Ectodermal cell (in vitro differentiated cells): ENCODE data around the gene KLHL13.

Source experiments
- H3K27ac ChIP-seq: 2 replicates; pipeline ENCODE4 v1.7.0; 2013; ENCODE audit warnings: mild to moderate bottlenecking, low read depth, low read length; ENCODE audit not compliant: insufficient read depth, poor library complexity, severe bottlenecking
- H3K27me3 ChIP-seq: 2 replicates; pipeline ENCODE4 v1.7.0; 2013; ENCODE audit warnings: mild to moderate bottlenecking, low read length; ENCODE audit not compliant: insufficient read depth, control insufficient read depth, poor library complexity, severe bottlenecking
- H3K36me3 ChIP-seq: one replicate; pipeline ENCODE4 v1.7.0; 2013; ENCODE audit warnings: low read length; ENCODE audit not compliant: control insufficient read depth, insufficient read depth
- H3K4me1 ChIP-seq: one replicate; pipeline ENCODE4 v1.7.0; 2013; ENCODE audit warnings: low read length; ENCODE audit not compliant: control insufficient read depth, insufficient read depth
- H3K4me3 ChIP-seq: 2 replicates; pipeline ENCODE4 v1.7.0; 2013; ENCODE audit warnings: low read depth, low read length, control low read depth; ENCODE audit not compliant: insufficient read depth
- H3K9me3 ChIP-seq: 2 replicates; pipeline ENCODE4 v1.7.0; 2013; ENCODE audit warnings: mild to moderate bottlenecking, low read length, moderate library complexity; ENCODE audit not compliant: control insufficient read depth
- WGBS, 2 experiments: methylation state at CpG; one replicate each; pipeline ENCODE4 v1.1.7; 2013; ENCODE audit warnings: missing lambda C conversion rate in 2 of 2; 5-methylcytosine and 5-hydroxymethylcytosine counted together

The KLHL13 gene

GRCh38 chrX:117919755-117920154 lies 196.9 kb downstream of the KLHL13 start:
- no peak overlapping the region for H3K27ac ChIP-seq
- WGBS, 2 experiments, result no CpG with 5 or more reads among the region's 1 CpG
- H3K27me3 ChIP-seq, result no peaks in the 10 kb centered on the region

DNA sequence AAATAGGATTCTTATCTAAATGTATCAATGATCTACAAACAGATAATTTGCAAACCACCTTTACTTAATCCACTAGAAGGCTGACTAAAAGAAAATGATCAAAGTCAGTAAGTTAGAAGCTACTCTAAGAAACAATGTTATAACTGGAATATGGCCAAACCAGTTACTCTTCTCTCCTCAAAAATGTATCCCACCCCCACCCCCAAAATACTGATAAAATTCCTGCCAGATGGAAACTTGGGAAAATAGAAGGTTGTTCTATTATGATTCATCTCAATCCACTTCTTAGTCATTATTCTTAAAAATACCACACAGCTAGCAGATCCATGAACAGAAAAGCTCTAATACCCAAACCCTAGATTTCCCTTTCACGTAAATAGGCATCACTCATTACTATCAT lies 206.4 kb downstream of the KLHL13 start:
- no peaks in the 10 kb centered on the region for H3K27me3 ChIP-seq
- H3K4me1 ChIP-seq, result no peaks in the 10 kb centered on the region
- no CpG with 5 or more reads among the region's 1 CpG for WGBS, 2 experiments
- no peak overlapping the region for H3K27ac ChIP-seq
- no peak overlapping the region for H3K4me3 ChIP-seq
- H3K9me3 ChIP-seq, result no peaks in the 10 kb centered on the region
- no peaks in the 10 kb centered on the region for H3K36me3 ChIP-seq

More at GRCh38 chrX:117919755-117920154, 196.9 kb downstream of the KLHL13 start:
- Histone ChIP-seq H3K4me1 (no peaks in the 10 kb centered on the region), H3K9me3 (no peaks in the 10 kb centered on the region), H3K36me3 (no peaks in the 10 kb centered on the region), H3K4me3 (no peak overlapping the region)

- no peaks in the 10 kb centered on the region for H3K36me3 ChIP-seq
- 88 to 100% methylated on average over 1 of the region's 1 CpG for WGBS, 2 experiments
- H3K9me3 ChIP-seq, result no peaks in the 10 kb centered on the region
- H3K4me1 ChIP-seq, result no peaks in the 10 kb centered on the region
- no peak overlapping the region for H3K27ac ChIP-seq
- H3K4me3 ChIP-seq, result no peak overlapping the region
- H3K27me3 ChIP-seq, result no peaks in the 10 kb centered on the region
Measured at GRCh38 chrX:117898226-117898625, 218.4 kb downstream of the KLHL13 start.

DNA sequence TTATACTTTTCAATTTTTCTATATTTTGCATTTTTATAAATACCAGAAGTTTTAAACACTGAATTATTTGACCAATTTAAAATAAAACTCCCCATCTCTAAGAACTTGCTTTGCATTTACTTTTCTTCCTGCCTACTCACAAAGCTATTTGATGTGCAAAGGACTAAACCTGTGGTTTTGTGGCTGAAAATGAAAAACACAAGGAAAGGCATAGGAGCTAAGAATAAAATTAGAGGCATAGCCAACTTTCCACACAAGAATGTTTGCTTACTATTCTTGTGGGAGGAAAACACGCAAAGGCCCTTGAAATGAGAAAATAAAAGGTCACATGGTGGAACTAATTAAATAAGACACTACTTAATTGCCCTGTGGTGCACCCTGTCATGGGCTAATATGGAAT lies 221.2 kb downstream of the KLHL13 start:
- WGBS, 2 experiments, result 100% methylated on average over 1 of the region's 1 CpG; no CpG with 5 or more reads in 1 of the 2 experiments
- no peaks in the 10 kb centered on the region for H3K9me3 ChIP-seq
- H3K36me3 ChIP-seq, result no peaks in the 10 kb centered on the region
- no peaks in the 10 kb centered on the region for H3K4me1 ChIP-seq
- no peak overlapping the region for H3K27ac ChIP-seq
- no peaks in the 10 kb centered on the region for H3K27me3 ChIP-seq
- H3K4me3 ChIP-seq, result no peak overlapping the region

- WGBS, 2 experiments, result 87 to 90% methylated on average over 1 of the region's 1 CpG
- Histone ChIP-seq H3K27me3 (no peaks in the 10 kb centered on the region), H3K4me3 (no peak overlapping the region), H3K9me3 (no peaks in the 10 kb centered on the region), H3K4me1 (no peaks in the 10 kb centered on the region), H3K36me3 (no peaks in the 10 kb centered on the region), H3K27ac (no peak overlapping the region)
Measured at GRCh38 chrX:117892469-117892868, 224.1 kb downstream of the KLHL13 start.

DNA sequence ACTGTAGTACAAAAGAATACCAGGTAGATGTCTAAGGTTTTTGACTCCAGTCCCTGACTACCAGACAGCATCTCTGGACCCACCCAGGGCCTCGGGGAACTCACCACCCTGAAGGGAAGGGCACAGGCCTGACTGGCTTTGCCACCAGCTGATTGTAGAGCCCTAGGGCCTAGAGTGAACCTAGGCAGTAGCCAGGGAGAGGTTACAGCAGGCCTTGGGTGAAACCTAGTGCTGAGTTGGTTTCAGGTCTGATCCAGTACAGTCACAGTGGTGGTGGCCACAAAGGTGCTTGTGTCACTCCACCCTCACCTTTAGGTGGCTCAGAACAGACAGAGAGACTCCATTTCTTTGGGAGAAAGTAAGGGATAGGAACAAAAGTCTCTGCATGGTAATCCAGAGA lies 244.8 kb downstream of the KLHL13 start:
- H3K9me3 ChIP-seq, result no peaks in the 10 kb centered on the region
- H3K4me1 ChIP-seq, result no peaks in the 10 kb centered on the region
- no peaks in the 10 kb centered on the region for H3K36me3 ChIP-seq
- H3K4me3 ChIP-seq, result no peak overlapping the region
- H3K27me3 ChIP-seq, result no peaks in the 10 kb centered on the region
- WGBS, 2 experiments, result 86 to 95% methylated on average over 1 of the region's 1 CpG
- no peak overlapping the region for H3K27ac ChIP-seq

GRCh38 chrX:117860517-117860916 lies 256.1 kb downstream of the KLHL13 start:
- H3K4me3 ChIP-seq, result no peak overlapping the region
- H3K4me1 ChIP-seq, result no peaks in the 10 kb centered on the region
- no peak overlapping the region for H3K27ac ChIP-seq
- H3K27me3 ChIP-seq, result no peaks in the 10 kb centered on the region
- no peaks in the 10 kb centered on the region for H3K9me3 ChIP-seq
- no peaks in the 10 kb centered on the region for H3K36me3 ChIP-seq
- WGBS, 2 experiments, result 100% methylated on average over 1 of the region's 1 CpG; no CpG with 5 or more reads in 1 of the 2 experiments

- no peak overlapping the region for H3K27ac ChIP-seq
- WGBS, 2 experiments, result 82 to 94% methylated on average over 2 of the region's 2 CpGs
- H3K36me3 ChIP-seq, result no peaks in the 10 kb centered on the region
- H3K9me3 ChIP-seq, result no peaks in the 10 kb centered on the region
- H3K4me1 ChIP-seq, result no peaks in the 10 kb centered on the region
- H3K4me3 ChIP-seq, result no peak overlapping the region
- no peaks in the 10 kb centered on the region for H3K27me3 ChIP-seq
Measured at GRCh38 chrX:117854806-117855205, 261.8 kb downstream of the KLHL13 start.

DNA sequence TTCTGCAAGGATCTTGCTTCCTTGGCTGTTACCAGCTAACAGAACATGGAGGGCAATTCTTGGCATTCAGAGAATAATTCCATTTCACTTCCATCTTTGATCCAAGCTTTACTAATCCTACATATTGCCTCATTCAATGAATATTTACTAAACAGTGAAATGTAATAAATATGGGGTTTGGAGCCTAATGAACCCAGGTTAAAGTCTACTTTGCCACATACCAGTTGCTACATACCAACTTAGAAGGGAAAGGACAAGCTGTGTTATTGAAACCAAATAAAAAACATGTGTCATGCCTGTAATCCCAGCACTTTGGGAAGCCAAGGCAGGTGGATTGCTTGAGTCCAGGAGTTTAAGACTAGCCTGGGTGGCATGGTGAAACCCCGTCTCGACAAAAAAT lies 265.6 kb downstream of the KLHL13 start:
- H3K9me3 ChIP-seq, result no peaks in the 10 kb centered on the region
- no peaks in the 10 kb centered on the region for H3K36me3 ChIP-seq
- H3K27me3 ChIP-seq, result no peaks in the 10 kb centered on the region
- H3K27ac ChIP-seq, result no peak overlapping the region
- WGBS, 2 experiments, result 91 to 95% methylated on average over 2 of the region's 2 CpGs
- no peak overlapping the region for H3K4me3 ChIP-seq
- no peaks in the 10 kb centered on the region for H3K4me1 ChIP-seq
